AG20443 (cell line): ENCODE data around the gene ZNF148.
A peak's percentile ranks its signal among the peaks of the same experiment; 100 is the strongest.

ENCODE experiments used
- DNase-seq: peaks from one replicate; pipeline ENCODE4 v3.0.0; 2012; ENCODE audit warnings: low spot score, mixed read lengths

The ZNF148 gene

GRCh38 chr3:125280668-125281361, 94.3 kb downstream of the ZNF148 start:
- peak; percentile 23 for DNase-seq

- no peak for DNase-seq
These were observed 97.0 kb downstream of the ZNF148 start for GRCh38 chr3:125278155-125278554.

- no peak for DNase-seq
These were observed 104.0 kb downstream of the ZNF148 start for GRCh38 chr3:125271127-125271526.

- no peak for DNase-seq
These were observed 107.7 kb downstream of the ZNF148 start for GRCh38 chr3:125267460-125267859.

GRCh38 chr3:125266971-125267370, 108.2 kb downstream of the ZNF148 start:
- no peak for DNase-seq

GRCh38 chr3:125262161-125262560, 113.0 kb downstream of the ZNF148 start:
- DNase-seq: no peak

GRCh38 chr3:125261031-125261430, 114.1 kb downstream of the ZNF148 start:
- DNase-seq: no peak

- DNase-seq: no peak
These were observed 115.0 kb downstream of the ZNF148 start for GRCh38 chr3:125260158-125260557.

- no peak for DNase-seq
These were observed 117.6 kb downstream of the ZNF148 start for GRCh38 chr3:125257536-125257935.

GRCh38 chr3:125256675-125257074, 118.5 kb downstream of the ZNF148 start:
- no peak for DNase-seq

GRCh38 chr3:125250973-125251372, 124.2 kb downstream of the ZNF148 start:
- no peak for DNase-seq

- no peak for DNase-seq
These were observed 128.9 kb downstream of the ZNF148 start for GRCh38 chr3:125246237-125246636.

GRCh38 chr3:125245521-125245920, 129.6 kb downstream of the ZNF148 start:
- no peak for DNase-seq

- DNase-seq: peak; percentile 20
These were observed 134.6 kb downstream of the ZNF148 start for GRCh38 chr3:125240496-125240895.

- DNase-seq: no peak
These were observed 135.9 kb downstream of the ZNF148 start for GRCh38 chr3:125239266-125239665.

GRCh38 chr3:125238759-125239158, 136.4 kb downstream of the ZNF148 start:
- DNase-seq: no peak

- DNase-seq: peak; percentile 14
These were observed 138.7 kb downstream of the ZNF148 start for GRCh38 chr3:125236331-125236903.

- no peak for DNase-seq
These were observed 140.3 kb downstream of the ZNF148 start for GRCh38 chr3:125234831-125235230.

- no peak for DNase-seq
These were observed 142.7 kb downstream of the ZNF148 start for GRCh38 chr3:125232401-125232800.

- DNase-seq: peak; percentile 47
These were observed 143.2 kb downstream of the ZNF148 start for GRCh38 chr3:125231895-125232294.

GRCh38 chr3:125229707-125230106, 145.4 kb downstream of the ZNF148 start:
- DNase-seq: no peak

- no peak for DNase-seq
These were observed 146.0 kb downstream of the ZNF148 start for GRCh38 chr3:125229168-125229567.

GRCh38 chr3:125221831-125222230, 153.3 kb downstream of the ZNF148 start:
- no peak for DNase-seq
